ENCODE results near the gene CENPB. TPM values are rescaled to one million over a fixed set of nuclear protein-coding genes. Genes with fewer than 3 reads are reported as not detected.

The CENPB gene
- total and polyA plus RNA-seq, 10 of the 15 experiments (the other 5 are each of a cell fraction or from before 2014, with no cell fraction given), result 0.16 to 71.2 (median 14.0) TPM

DNA sequence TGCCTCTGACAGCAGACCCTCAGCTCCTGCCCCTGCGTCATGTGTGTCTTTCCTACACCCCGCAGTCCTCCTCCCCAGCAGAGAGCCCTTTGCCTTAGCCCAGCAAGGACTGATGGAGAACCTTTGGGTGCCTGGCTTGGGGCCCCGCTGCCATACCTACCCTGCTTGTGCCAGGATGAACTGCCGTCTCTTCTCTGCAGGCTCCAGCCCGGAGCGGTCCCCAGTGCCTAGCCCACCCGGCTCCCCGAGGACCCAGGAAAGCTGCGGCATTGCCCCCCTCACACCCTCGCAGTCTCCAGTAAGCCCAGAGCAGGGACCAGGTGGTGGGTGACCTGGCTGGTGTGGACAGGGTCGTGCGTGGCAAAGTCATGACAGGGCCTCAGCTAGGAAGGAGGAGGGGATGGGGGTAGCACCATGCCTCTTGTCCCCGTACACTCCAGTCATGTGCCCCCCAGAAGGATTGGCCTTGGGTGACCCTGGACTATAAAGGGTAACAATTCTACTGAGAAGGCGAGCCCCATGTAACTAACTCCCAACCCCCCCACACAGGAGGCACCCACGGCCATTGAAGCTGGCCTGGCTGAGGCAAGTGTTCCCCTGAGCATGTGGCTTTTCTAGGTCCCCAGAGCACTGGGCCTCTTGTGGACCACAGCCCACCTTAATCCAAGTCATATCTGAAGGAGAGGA is 45.8 kb downstream of the CENPB start:
- no peaks in the 10 kb centered on the region for H4K20me1 ChIP-seq (ENCODE audit: control insufficient read depth, insufficient read depth)
- ChIA-PET POLR2A (no interaction called here), RAD21 (ENCODE audit: unreplicated experiment) (no interaction called here), CTCF (interaction anchor here (0.8 to 1.1 kb wide), 3 partner anchors 9 to 25 kb away, joined by 3 to 4 read pairs (median 3); no protein-coding TSS in a partner anchor), SMC1A (ENCODE audit: uncharacterized antibody, unreplicated experiment) (interaction anchor here (0.9 kb wide), 1 partner anchor 100 kb away, joined by 3 read pairs; no protein-coding TSS in a partner anchor)
- no peak for ATAC-seq
- no TSS peak for BruUV-seq (replicated peaks)
- DNase-seq (ENCODE audit: low read depth, low spot score), result no peak
- no peaks in the 10 kb centered on the region for H3K27me3 ChIP-seq (replicated peaks in 1 of 2; ENCODE audit: control insufficient read depth in 2 of 2, insufficient read depth in 2 of 2, low read length in 1 of 2)
- H3K9me3 ChIP-seq (replicated peaks; ENCODE audit: control insufficient read depth, insufficient read depth, low read length), result no peaks in the 10 kb centered on the region
- H2AFZ ChIP-seq (ENCODE audit: control insufficient read depth, low read depth, low read length), result no peak overlapping the region
- H3K4me3 ChIP-seq, result no peak overlapping the region
- TF ChIP-seq, protein P1, sequence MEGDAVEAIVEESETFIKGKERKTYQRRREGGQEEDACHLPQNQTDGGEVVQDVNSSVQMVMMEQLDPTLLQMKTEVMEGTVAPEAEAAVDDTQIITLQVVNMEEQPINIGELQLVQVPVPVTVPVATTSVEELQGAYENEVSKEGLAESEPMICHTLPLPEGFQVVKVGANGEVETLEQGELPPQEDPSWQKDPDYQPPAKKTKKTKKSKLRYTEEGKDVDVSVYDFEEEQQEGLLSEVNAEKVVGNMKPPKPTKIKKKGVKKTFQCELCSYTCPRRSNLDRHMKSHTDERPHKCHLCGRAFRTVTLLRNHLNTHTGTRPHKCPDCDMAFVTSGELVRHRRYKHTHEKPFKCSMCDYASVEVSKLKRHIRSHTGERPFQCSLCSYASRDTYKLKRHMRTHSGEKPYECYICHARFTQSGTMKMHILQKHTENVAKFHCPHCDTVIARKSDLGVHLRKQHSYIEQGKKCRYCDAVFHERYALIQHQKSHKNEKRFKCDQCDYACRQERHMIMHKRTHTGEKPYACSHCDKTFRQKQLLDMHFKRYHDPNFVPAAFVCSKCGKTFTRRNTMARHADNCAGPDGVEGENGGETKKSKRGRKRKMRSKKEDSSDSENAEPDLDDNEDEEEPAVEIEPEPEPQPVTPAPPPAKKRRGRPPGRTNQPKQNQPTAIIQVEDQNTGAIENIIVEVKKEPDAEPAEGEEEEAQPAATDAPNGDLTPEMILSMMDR (IDR thresholded peaks at IDR 0.05 in 2 of 3, conservative IDR thresholded peaks at IDR 0.05 in 1 of 3; ENCODE audit: control insufficient read depth in 2 of 3, extremely low read depth in 1 of 3, insufficient read depth in 1 of 3, low read depth in 3 of 3, low read length in 3 of 3), result no peak
- no peak for TF ChIP-seq LARP7 (IDR thresholded peaks at IDR 0.05)
- TF ChIP-seq RFX5 (IDR thresholded peaks at IDR 0.05; ENCODE audit: low read depth, low read length), result no peak
- TF ChIP-seq, protein P2, sequence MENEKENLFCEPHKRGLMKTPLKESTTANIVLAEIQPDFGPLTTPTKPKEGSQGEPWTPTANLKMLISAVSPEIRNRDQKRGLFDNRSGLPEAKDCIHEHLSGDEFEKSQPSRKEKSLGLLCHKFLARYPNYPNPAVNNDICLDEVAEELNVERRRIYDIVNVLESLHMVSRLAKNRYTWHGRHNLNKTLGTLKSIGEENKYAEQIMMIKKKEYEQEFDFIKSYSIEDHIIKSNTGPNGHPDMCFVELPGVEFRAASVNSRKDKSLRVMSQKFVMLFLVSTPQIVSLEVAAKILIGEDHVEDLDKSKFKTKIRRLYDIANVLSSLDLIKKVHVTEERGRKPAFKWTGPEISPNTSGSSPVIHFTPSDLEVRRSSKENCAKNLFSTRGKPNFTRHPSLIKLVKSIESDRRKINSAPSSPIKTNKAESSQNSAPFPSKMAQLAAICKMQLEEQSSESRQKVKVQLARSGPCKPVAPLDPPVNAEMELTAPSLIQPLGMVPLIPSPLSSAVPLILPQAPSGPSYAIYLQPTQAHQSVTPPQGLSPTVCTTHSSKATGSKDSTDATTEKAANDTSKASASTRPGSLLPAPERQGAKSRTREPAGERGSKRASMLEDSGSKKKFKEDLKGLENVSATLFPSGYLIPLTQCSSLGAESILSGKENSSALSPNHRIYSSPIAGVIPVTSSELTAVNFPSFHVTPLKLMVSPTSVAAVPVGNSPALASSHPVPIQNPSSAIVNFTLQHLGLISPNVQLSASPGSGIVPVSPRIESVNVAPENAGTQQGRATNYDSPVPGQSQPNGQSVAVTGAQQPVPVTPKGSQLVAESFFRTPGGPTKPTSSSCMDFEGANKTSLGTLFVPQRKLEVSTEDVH (IDR thresholded peaks at IDR 0.05; ENCODE audit: low read depth, partially characterized antibody), result no peak
- TF ChIP-seq, protein P3, sequence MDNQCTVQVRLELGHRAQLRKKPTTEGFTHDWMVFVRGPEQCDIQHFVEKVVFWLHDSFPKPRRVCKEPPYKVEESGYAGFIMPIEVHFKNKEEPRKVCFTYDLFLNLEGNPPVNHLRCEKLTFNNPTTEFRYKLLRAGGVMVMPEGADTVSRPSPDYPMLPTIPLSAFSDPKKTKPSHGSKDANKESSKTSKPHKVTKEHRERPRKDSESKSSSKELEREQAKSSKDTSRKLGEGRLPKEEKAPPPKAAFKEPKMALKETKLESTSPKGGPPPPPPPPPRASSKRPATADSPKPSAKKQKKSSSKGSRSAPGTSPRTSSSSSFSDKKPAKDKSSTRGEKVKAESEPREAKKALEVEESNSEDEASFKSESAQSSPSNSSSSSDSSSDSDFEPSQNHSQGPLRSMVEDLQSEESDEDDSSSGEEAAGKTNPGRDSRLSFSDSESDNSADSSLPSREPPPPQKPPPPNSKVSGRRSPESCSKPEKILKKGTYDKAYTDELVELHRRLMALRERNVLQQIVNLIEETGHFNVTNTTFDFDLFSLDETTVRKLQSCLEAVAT (IDR thresholded peaks at IDR 0.05), result no peak
- TF ChIP-seq POLR2AphosphoS2 (IDR thresholded peaks at IDR 0.05; ENCODE audit: low read depth, low read length), result no peak
- no peak for TF ChIP-seq ASH2L (IDR thresholded peaks at IDR 0.05; ENCODE audit: borderline replicate concordance, low read depth)
- TF ChIP-seq RAD51 (IDR thresholded peaks at IDR 0.05), result no peak
- TF ChIP-seq CBX3 (IDR thresholded peaks at IDR 0.05; ENCODE audit: borderline replicate concordance, low read depth), result no peak
- TF ChIP-seq, protein P4, sequence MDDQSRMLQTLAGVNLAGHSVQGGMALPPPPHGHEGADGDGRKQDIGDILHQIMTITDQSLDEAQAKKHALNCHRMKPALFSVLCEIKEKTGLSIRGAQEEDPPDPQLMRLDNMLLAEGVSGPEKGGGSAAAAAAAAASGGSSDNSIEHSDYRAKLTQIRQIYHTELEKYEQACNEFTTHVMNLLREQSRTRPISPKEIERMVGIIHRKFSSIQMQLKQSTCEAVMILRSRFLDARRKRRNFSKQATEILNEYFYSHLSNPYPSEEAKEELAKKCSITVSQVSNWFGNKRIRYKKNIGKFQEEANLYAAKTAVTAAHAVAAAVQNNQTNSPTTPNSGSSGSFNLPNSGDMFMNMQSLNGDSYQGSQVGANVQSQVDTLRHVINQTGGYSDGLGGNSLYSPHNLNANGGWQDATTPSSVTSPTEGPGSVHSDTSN (IDR thresholded peaks at IDR 0.05; ENCODE audit: insufficient replicate concordance, low read depth, low read length), result no peak
- TF ChIP-seq ZNF207 (IDR thresholded peaks at IDR 0.05; ENCODE audit: borderline replicate concordance), result no peak
- WGBS (ENCODE audit: insufficient coverage, insufficient replicate concordance, low lambda C conversion rate, missing lambda C conversion rate), result 17% methylated on average over 15 of the region's 15 CpGs
- FAIRE-seq, result no peak
- H3K4me1 ChIP-seq (ENCODE audit: control insufficient read depth, insufficient read depth, low read length), result no peaks in the 10 kb centered on the region
- intact Hi-C loops (cut with micrococcal nuclease; ENCODE audit: unreplicated experiment) (no loop called here), in situ Hi-C loops (cut with MboI) (no loop called here)
- no peak overlapping the region for H3K9ac ChIP-seq (ENCODE audit: control insufficient read depth, insufficient read depth, low read length)
- H3K4me2 ChIP-seq (ENCODE audit: control insufficient read depth, insufficient read depth), result no peak overlapping the region
- no peak overlapping the region for H3K27ac ChIP-seq (ENCODE audit: control insufficient read depth, insufficient read depth)
- H3K79me2 ChIP-seq (ENCODE audit: control insufficient read depth, insufficient read depth, low read length), result no peaks in the 10 kb centered on the region
- H3K36me3 ChIP-seq (ENCODE audit: control insufficient read depth in 2 of 2, insufficient read depth in 2 of 2, low read length in 1 of 2), result no peaks in the 10 kb centered on the region
